H1 (cell line): ENCODE measurements around the gene CTIF. TPM values are rescaled to one million over a fixed set of nuclear protein-coding genes. Genes with fewer than 3 reads are reported as not detected.

Experiments
- CTCF ChIA-PET: fragments of 300-600 bp; sonication (Branson Sonifier 250); formaldehyde crosslinking; loops from one replicate; lab custom pipeline; 2021; ENCODE audit not compliant: partially characterized antibody; lab: Charles Lee
- POLR2A ChIA-PET: fragments of 300-600 bp; sonication (Branson Sonifier 250); formaldehyde crosslinking; loops from one replicate; lab custom pipeline; 2021; ENCODE audit warnings: inconsistent platforms; ENCODE audit not compliant: partially characterized antibody; lab: Charles Lee
- DNase-seq, 2 experiments: peaks; one replicate each; pipeline versions ENCODE4 v3.0.0 to v3.0.0-alpha.2; 2010 to 2022; ENCODE audit warnings: low spot score in 2 of 2, low read depth in 1 of 2, mixed read lengths in 1 of 2
- FAIRE-seq: peaks from 2 replicates; lab custom pipeline; 2011; peaks lifted over from hg19 to GRCh38; lab: Jason Lieb, UNC
- H2AFZ ChIP-seq: 2 replicates; pipeline ENCODE4 v1.8.1; 2012; ENCODE audit warnings: low read length, inconsistent platforms
- H2AK5ac ChIP-seq: 2 replicates; pipeline ENCODE4 v1.6.1; 2013; ENCODE audit warnings: low read depth, low read length
- H2BK120ac ChIP-seq: replicated peaks from 2 replicates; pipeline ENCODE3; 2013; ENCODE audit warnings: low read depth, low read length, inconsistent platforms
- H2BK12ac ChIP-seq: 2 replicates; pipeline ENCODE4 v1.6.1; 2013; ENCODE audit warnings: low read depth, low read length
- H2BK15ac ChIP-seq: 2 replicates; pipeline ENCODE4 v1.6.1; 2013; ENCODE audit warnings: low read length
- H2BK20ac ChIP-seq: 2 replicates; pipeline ENCODE4 v1.6.1; 2013; ENCODE audit warnings: low read length
- H2BK5ac ChIP-seq: 2 replicates; pipeline ENCODE4 v1.6.1; 2013; ENCODE audit warnings: low read depth, low read length
- H3K14ac ChIP-seq: 2 replicates; pipeline ENCODE4 v1.6.1; 2013; ENCODE audit warnings: inconsistent platforms; ENCODE audit not compliant: insufficient read length
- H3K18ac ChIP-seq: 2 replicates; pipeline ENCODE4 v1.6.1; 2013; ENCODE audit warnings: low read length; ENCODE audit errors: extremely low read depth
- H3K23ac ChIP-seq: 2 replicates; pipeline ENCODE4 v1.6.1; 2013; ENCODE audit warnings: inconsistent platforms; ENCODE audit not compliant: insufficient read length
- H3K23me2 ChIP-seq: 2 replicates; pipeline ENCODE4 v1.6.1; 2013; ENCODE audit warnings: low read depth, low read length
- H3K27ac ChIP-seq: 2 replicates; pipeline ENCODE4 v1.6.1; 2011; ENCODE audit warnings: low read depth, low read length, inconsistent platforms
- H3K27me3 ChIP-seq, 4 experiments: replicated peaks in 1 of 4; 1 replicate in 1 of 4; 2 replicates in 3 of 4; pipeline versions ENCODE4 v1.6.1 to v1.8.1; 2011 to 2013; ENCODE audit warnings: low read length in 3 of 4, mild to moderate bottlenecking in 3 of 4, inconsistent platforms in 2 of 4, mixed read lengths in 2 of 4, moderate library complexity in 1 of 4; ENCODE audit not compliant: control insufficient read depth in 3 of 4, insufficient read depth in 3 of 4; ENCODE audit errors: extremely low read depth in 1 of 4
- H3K36me3 ChIP-seq, 4 experiments: 2 replicates each; pipeline versions ENCODE4 v1.6.1 to v1.8.1; 2011 to 2013; ENCODE audit warnings: mild to moderate bottlenecking in 4 of 4, low read length in 3 of 4, moderate library complexity in 2 of 4, control low read depth in 1 of 4, inconsistent platforms in 1 of 4; ENCODE audit not compliant: insufficient read depth in 4 of 4, control insufficient read depth in 2 of 4
- H3K4ac ChIP-seq: replicated peaks from 2 replicates; pipeline ENCODE3; 2013; ENCODE audit warnings: low read length, low read depth, mixed read lengths, inconsistent platforms; ENCODE audit not compliant: insufficient read length
- H3K4me1 ChIP-seq, 4 experiments: replicated peaks in 1 of 4; 1 replicate in 1 of 4; 2 replicates in 3 of 4; pipeline versions ENCODE4 v1.6.1 to v1.8.1; 2011 to 2013; ENCODE audit warnings: low read length in 3 of 4, inconsistent platforms in 2 of 4, mixed read lengths in 1 of 4; ENCODE audit not compliant: insufficient read depth in 4 of 4, control insufficient read depth in 3 of 4
- H3K4me2 ChIP-seq, 2 experiments: 2 replicates each; pipeline versions ENCODE4 v1.6.1 to v1.8.1; 2011 to 2013; ENCODE audit warnings: low read depth in 2 of 2, low read length in 2 of 2, control low read depth in 1 of 2, inconsistent platforms in 1 of 2, mild to moderate bottlenecking in 1 of 2; ENCODE audit not compliant: insufficient read depth in 1 of 2
- H3K4me3 ChIP-seq, 4 experiments: fragments of 200-600, 300-600 bp in 1 of 4; sonication (generic), shearing (Covaris generic), sonication (Bioruptor Twin) in 1 of 4; 2 replicates each; pipeline versions ENCODE4 v1.5.1 to v1.8.1; 2011 to 2016; ENCODE audit warnings: low read length in 4 of 4, low read depth in 3 of 4, control low read depth in 2 of 4, inconsistent platforms in 2 of 4, mild to moderate bottlenecking in 2 of 4, mixed read lengths in 1 of 4, moderate library complexity in 1 of 4; ENCODE audit not compliant: insufficient read depth in 2 of 4; ENCODE audit errors: extremely low read depth in 1 of 4
- H3K56ac ChIP-seq: replicated peaks from 2 replicates; pipeline ENCODE3; 2013; ENCODE audit warnings: low read depth, mild to moderate bottlenecking, mixed read lengths, low read length, inconsistent platforms; ENCODE audit not compliant: insufficient read length
- H3K79me1 ChIP-seq: 2 replicates; pipeline ENCODE4 v1.6.1; 2013; ENCODE audit warnings: low read depth, low read length, control low read depth
- H3K79me2 ChIP-seq, 2 experiments: 2 replicates each; pipeline versions ENCODE4 v1.6.1 to v1.8.1; 2012 to 2013; ENCODE audit warnings: low read length in 2 of 2, mild to moderate bottlenecking in 2 of 2, inconsistent platforms in 1 of 2; ENCODE audit not compliant: insufficient read depth in 2 of 2, control insufficient read depth in 1 of 2
- H3K9ac ChIP-seq, 4 experiments: replicated peaks in 1 of 4; 1 replicate in 1 of 4; 2 replicates in 3 of 4; pipeline versions ENCODE4 v1.6.1 to v1.8.1; 2011 to 2013; ENCODE audit warnings: low read depth in 3 of 4, low read length in 3 of 4, control low read depth in 2 of 4, mild to moderate bottlenecking in 2 of 4, moderate library complexity in 2 of 4, inconsistent platforms in 1 of 4; ENCODE audit errors: extremely low read depth in 1 of 4
- H3K9me3 ChIP-seq, 2 experiments: 2 replicates each; pipeline versions ENCODE4 v1.6.1 to v1.8.1; 2012 to 2013; ENCODE audit warnings: mild to moderate bottlenecking in 2 of 2, moderate library complexity in 2 of 2, control low read depth in 1 of 2, inconsistent platforms in 1 of 2, low read depth in 1 of 2, low read length in 1 of 2, mixed read lengths in 1 of 2; ENCODE audit not compliant: insufficient read depth in 2 of 2
- H4K20me1 ChIP-seq, 2 experiments: replicated peaks in 1 of 2; 2 replicates each; pipeline versions ENCODE3 to v1.8.1; 2011 to 2013; ENCODE audit warnings: inconsistent platforms in 2 of 2, low read length in 2 of 2, mild to moderate bottlenecking in 1 of 2; ENCODE audit not compliant: insufficient read depth in 2 of 2, control insufficient read depth in 1 of 2
- H4K5ac ChIP-seq: 2 replicates; pipeline ENCODE4 v1.6.1; 2013; ENCODE audit warnings: low read length, low read depth, mixed read lengths, inconsistent platforms; ENCODE audit not compliant: insufficient read length
- H4K8ac ChIP-seq: 2 replicates; pipeline ENCODE4 v1.8.0; 2013; ENCODE audit warnings: mild to moderate bottlenecking, moderate library complexity, low read length, inconsistent platforms; ENCODE audit not compliant: insufficient read depth; ENCODE audit errors: extremely low read depth
- H4K91ac ChIP-seq: replicated peaks from 2 replicates; pipeline ENCODE3; 2013; ENCODE audit warnings: low read length, mixed read lengths, inconsistent platforms; ENCODE audit not compliant: insufficient read length
- CBX8 ChIP-seq: fragments of 300-800, 300-1000 bp; sonication (generic); IDR thresholded peaks from 2 replicates; pipeline ENCODE4 v1.7.1; 2016; ENCODE audit warnings: low read depth, low read length, borderline replicate concordance
- CHD2 ChIP-seq: IDR thresholded peaks from 2 replicates; pipeline ENCODE4 v1.6.1; 2012; ENCODE audit warnings: low read length, improper control_type of control experiment
- KDM4A ChIP-seq: IDR thresholded peaks from one replicate; pipeline ENCODE4 v1.7.1; 2012; ENCODE audit warnings: low read depth, mild to moderate bottlenecking, moderate library complexity, low read length, inconsistent platforms; ENCODE audit not compliant: severe bottlenecking
- POU5F1 ChIP-seq: IDR thresholded peaks from 2 replicates; pipeline ENCODE4 v1.6.1; 2011; ENCODE audit warnings: low read depth, mild to moderate bottlenecking, low read length, moderate library complexity
- RFX5 ChIP-seq: IDR thresholded peaks from 2 replicates; pipeline ENCODE4 v1.6.1; 2011; ENCODE audit warnings: low read depth, low read length, improper control_type of control experiment, borderline replicate concordance
- SIN3A ChIP-seq, 2 experiments: IDR thresholded peaks in 1 of 2; conservative IDR thresholded peaks in 1 of 2; 2 replicates each; pipeline ENCODE4 v1.6.1; 2011 to 2012; ENCODE audit warnings: low read length in 2 of 2, improper control_type of control experiment in 1 of 2, low read depth in 1 of 2, mild to moderate bottlenecking in 1 of 2
- SIRT6 ChIP-seq: IDR thresholded peaks from one replicate; pipeline ENCODE4 v1.7.1; 2012; ENCODE audit warnings: low read length, inconsistent platforms
- SIX5 ChIP-seq: IDR thresholded peaks from 2 replicates; pipeline ENCODE4 v1.6.1; 2011; ENCODE audit warnings: mild to moderate bottlenecking, low read depth, low read length
- TAF1 ChIP-seq: IDR thresholded peaks from 2 replicates; pipeline ENCODE4 v1.6.1; 2011; ENCODE audit warnings: mild to moderate bottlenecking, low read depth, low read length
- WGBS, 2 experiments: shearing (Covaris generic) in 1 of 2; methylation state at CpG; one replicate each; pipeline versions ENCODE4 v1.1.6 to v1.1.7; 2013 to 2015; ENCODE audit warnings: low lambda C conversion rate in 2 of 2, mixed read lengths in 2 of 2, inconsistent platforms in 1 of 2, low coverage in 1 of 2, missing lambda C conversion rate in 1 of 2; ENCODE audit not compliant: insufficient replicate concordance in 2 of 2, insufficient coverage in 1 of 2, insufficient read length in 1 of 2; ENCODE audit errors: extremely low coverage in 1 of 2, missing lambda C conversion rate in 1 of 2; 5-methylcytosine and 5-hydroxymethylcytosine counted together
- polyA plus RNA-seq, 7 experiments: library from polyadenylated mRNA; depleted of rRNA in 3 of 7; stranded (reverse) in 5 of 7; unstranded in 2 of 7; fragments of >200 nt in 5 of 7; fragments of 200-250 nt in 2 of 7; gene quantifications; 1 replicate in 5 of 7; 2 replicates in 1 of 7; 4 replicates in 1 of 7; pipeline versions ENCODE4 v1.2.1 to v1.2.3, GENCODE V29; 2011 to 2013; ENCODE audit warnings: missing spikeins in 2 of 7, mixed read lengths in 2 of 7
- total RNA-seq: library from RNA; stranded (reverse); fragmentation: NEBNext Ultra II Directional; extraction: Animal tissue kit (Norgen Biotek cat#: 25700); gene quantifications from 2 replicates; pipeline ENCODE4 v1.2.1, GENCODE V29; 2021
- TF ChIP-seq, protein P1 (sequence below): IDR thresholded peaks from 2 replicates; pipeline ENCODE4 v1.6.1; 2011; ENCODE audit warnings: low read depth, mild to moderate bottlenecking, low read length; ENCODE audit not compliant: insufficient read depth

The CTIF gene
- total and polyA plus RNA-seq, 2 of the 8 experiments (the other 6 are each of a cell fraction or from before 2014, with no cell fraction given) = 9.0 to 17.8 TPM

DNA sequence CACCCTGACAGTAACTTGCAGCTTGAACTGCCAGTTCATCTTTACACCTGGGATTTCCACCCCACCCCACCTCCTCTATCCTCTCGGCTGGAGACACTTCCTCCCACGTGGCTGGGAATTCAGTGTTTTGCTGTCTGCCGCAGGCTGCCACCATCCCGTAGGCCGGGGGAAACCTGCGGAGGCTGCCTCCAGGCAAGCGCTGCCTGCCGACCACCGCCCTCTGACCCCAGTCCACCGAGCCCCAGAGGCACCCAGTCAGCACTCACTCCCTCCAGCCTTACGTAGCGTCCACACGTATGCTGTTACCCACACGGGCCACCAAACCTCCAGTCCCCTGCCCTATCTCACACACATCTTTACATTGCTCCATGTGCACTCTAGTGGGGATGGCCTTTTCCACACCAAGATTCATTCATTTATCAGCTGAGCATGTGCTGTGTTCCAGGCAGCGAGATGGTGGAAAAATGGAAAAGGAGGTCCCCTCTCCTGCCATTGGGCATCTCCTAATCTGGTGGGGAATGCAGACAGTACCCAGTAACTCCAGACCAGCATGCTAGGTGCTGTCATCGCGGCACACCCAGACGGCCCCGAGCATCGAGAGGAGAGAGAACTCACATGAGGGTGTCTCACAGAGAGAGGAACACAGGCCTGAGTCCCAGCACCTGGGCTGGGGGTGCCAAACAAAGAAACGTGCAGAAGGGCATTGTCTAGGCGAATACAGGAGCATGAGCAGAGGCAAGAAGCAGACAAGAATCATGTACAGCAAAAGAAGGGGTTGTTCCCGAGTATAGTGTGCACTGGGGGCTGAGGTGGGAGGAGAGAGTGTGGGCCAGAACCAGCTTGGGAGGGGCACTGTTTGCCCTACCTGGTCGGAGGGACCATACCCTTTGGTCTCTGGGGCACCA lies 245.0 kb downstream of the CTIF start:
- H4K8ac ChIP-seq = no peak overlapping the region
- no peaks in the 10 kb centered on the region for H3K9me3 ChIP-seq
- no peak overlapping the region for H3K18ac ChIP-seq
- no peaks in the 10 kb centered on the region for H3K79me2 ChIP-seq
- no peak overlapping the region for H3K14ac ChIP-seq
- no peak overlapping the region for H2BK120ac ChIP-seq
- H3K9ac ChIP-seq = no peak overlapping the region
- H2AK5ac ChIP-seq = no peak overlapping the region
- no peak for DNase-seq
- H3K23me2 ChIP-seq = no peaks in the 10 kb centered on the region
- H3K23ac ChIP-seq = no peak overlapping the region
- no peaks in the 10 kb centered on the region for H3K79me1 ChIP-seq
- POLR2A ChIA-PET = interaction anchor here (0.6 to 1.7 kb wide), 2 partner anchors 52 to 176 kb away, joined by 3 read pairs; no protein-coding TSS in a partner anchor
- no peak for FAIRE-seq
- WGBS, 2 experiments = 90% methylated on average over 21 of the region's 24 CpGs; no CpG with 5 or more reads in 1 of the 2 experiments
- H3K36me3 ChIP-seq = no peaks in the 10 kb centered on the region
- TF ChIP-seq KDM4A (no peak), SIX5 (no peak), SIN3A (conservative IDR thresholded peaks at IDR 0.05 in 1 of 2, IDR thresholded peaks at IDR 0.05 in 1 of 2; ENCODE audit: low read depth in 1 of 2, low read length in 2 of 2) (no peak), TAF1 (no peak), SIRT6 (no peak), RFX5 (no peak), POU5F1 (no peak), CBX8 (no peak), CHD2 (no peak)
- TF ChIP-seq, protein P1, sequence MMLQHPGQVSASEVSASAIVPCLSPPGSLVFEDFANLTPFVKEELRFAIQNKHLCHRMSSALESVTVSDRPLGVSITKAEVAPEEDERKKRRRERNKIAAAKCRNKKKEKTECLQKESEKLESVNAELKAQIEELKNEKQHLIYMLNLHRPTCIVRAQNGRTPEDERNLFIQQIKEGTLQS = no peak
- H2BK20ac ChIP-seq = no peak overlapping the region
- no peak overlapping the region for H3K4me2 ChIP-seq
- H2AFZ ChIP-seq = no peak overlapping the region
- no peak overlapping the region for H4K91ac ChIP-seq
- H4K5ac ChIP-seq = no peak overlapping the region
- no peak overlapping the region for H3K4me3 ChIP-seq
- H4K20me1 ChIP-seq = no peaks in the 10 kb centered on the region
- no peak overlapping the region for H2BK5ac ChIP-seq
- no peak overlapping the region for H3K4ac ChIP-seq
- no peak overlapping the region for H3K56ac ChIP-seq
- CTCF ChIA-PET = interaction anchor here (0.5 to 2.2 kb wide), 11 partner anchors 8 to 474 kb away, joined by 3 to 8 read pairs (median 4); no protein-coding TSS in a partner anchor
- H2BK15ac ChIP-seq = no peak overlapping the region
- H2BK12ac ChIP-seq = no peak overlapping the region
- no peak overlapping the region for H3K27ac ChIP-seq
- H3K27me3 ChIP-seq = no peaks in the 10 kb centered on the region
- peaks cover 0 to 5% (median 1%) of the 10 kb centered on the region in 4 experiments; a peak in 2 of 7 replicates for H3K4me1 ChIP-seq
